Liver (tissue), 9 donors: Measurements from ENCODE around the gene GGTLC3. TPM values are rescaled to one million over a fixed set of nuclear protein-coding genes. Genes with fewer than 3 reads are reported as not detected.
"Not testable (repeated sequence)": the region's sequence is repeated elsewhere in the genome, so short reads cannot be mapped to it uniquely, and the experiment has no call there.

Source experiments
- DNase-seq: peaks from one replicate; pipeline ENCODE4 v3.0.0-alpha.2; 2017; ENCODE audit warnings: low spot score
- H3K27ac ChIP-seq, 2 donors: one replicate each; pipeline ENCODE4 v1.7.0; 2013; ENCODE audit warnings: inconsistent platforms in 2 of 2, low read length in 2 of 2, control low read depth in 1 of 2, low read depth in 1 of 2, mild to moderate bottlenecking in 1 of 2
- H3K27me3 ChIP-seq, 4 donors: one replicate each; pipeline versions ENCODE4 v1.6.1 to v1.7.0; 2013; ENCODE audit warnings: low read length in 3 of 4, inconsistent platforms in 1 of 4, mild to moderate bottlenecking in 1 of 4, moderate library complexity in 1 of 4; ENCODE audit not compliant: control insufficient read depth in 4 of 4, insufficient read depth in 4 of 4
- H3K36me3 ChIP-seq, 4 donors: one replicate each; pipeline versions ENCODE4 v1.6.1 to v1.7.0; 2013; ENCODE audit warnings: low read length in 3 of 4, mild to moderate bottlenecking in 3 of 4, low read depth in 1 of 4, moderate library complexity in 1 of 4; ENCODE audit not compliant: control insufficient read depth in 4 of 4, insufficient read depth in 3 of 4
- H3K4me1 ChIP-seq, 4 donors: one replicate each; pipeline versions ENCODE4 v1.6.1 to v1.7.0; 2013; ENCODE audit warnings: low read length in 3 of 4, mild to moderate bottlenecking in 3 of 4, moderate library complexity in 1 of 4; ENCODE audit not compliant: control insufficient read depth in 4 of 4, insufficient read depth in 4 of 4
- H3K4me3 ChIP-seq, 3 donors: one replicate each; pipeline versions ENCODE4 v1.6.1 to v1.7.0; 2013; ENCODE audit warnings: low read length in 3 of 3, control low read depth in 1 of 3, low read depth in 1 of 3, mild to moderate bottlenecking in 1 of 3
- H3K9ac ChIP-seq, 2 donors: one replicate each; pipeline ENCODE4 v1.7.0; 2013; ENCODE audit warnings: low read length in 2 of 2, mild to moderate bottlenecking in 2 of 2, moderate library complexity in 2 of 2, control low read depth in 1 of 2, low read depth in 1 of 2
- H3K9me3 ChIP-seq, 4 donors: one replicate each; pipeline versions ENCODE4 v1.6.1 to v1.7.0; 2013; ENCODE audit warnings: low read length in 3 of 4; ENCODE audit not compliant: control insufficient read depth in 4 of 4
- WGBS: extraction: QIAGEN DNeasy Blood & Tissue Kit; methylation state at CpG from one replicate; pipeline ENCODE4 v1.1.7; 2013; 5-methylcytosine and 5-hydroxymethylcytosine counted together
- polyA plus RNA-seq, 2 donors: library from polyadenylated mRNA; stranded (reverse) in 1 of 2; unstranded in 1 of 2; fragments of 200-250 nt in 1 of 2; fragments of >200 nt in 1 of 2; fragmentation: Nextera tagmentation in 1 of 2; extraction: Ambion mirVana in 1 of 2; gene quantifications; one replicate each; pipeline versions ENCODE4 v1.2.1 to v1.2.3, GENCODE V29; 2013 to 2015
- total RNA-seq, 2 donors: library from RNA; depleted of rRNA; stranded (reverse); fragments of >200 nt; gene quantifications; one replicate each; pipeline ENCODE4 v1.2.3, GENCODE V29; 2014
- donor health status: healthy.
- donor health status: healthy.
- donor health status: healthy.
- donor health status: healthy.
- donor health status: healthy.

The GGTLC3 gene
- total RNA-seq (not detected), polyA plus RNA-seq (not detected)

DNA sequence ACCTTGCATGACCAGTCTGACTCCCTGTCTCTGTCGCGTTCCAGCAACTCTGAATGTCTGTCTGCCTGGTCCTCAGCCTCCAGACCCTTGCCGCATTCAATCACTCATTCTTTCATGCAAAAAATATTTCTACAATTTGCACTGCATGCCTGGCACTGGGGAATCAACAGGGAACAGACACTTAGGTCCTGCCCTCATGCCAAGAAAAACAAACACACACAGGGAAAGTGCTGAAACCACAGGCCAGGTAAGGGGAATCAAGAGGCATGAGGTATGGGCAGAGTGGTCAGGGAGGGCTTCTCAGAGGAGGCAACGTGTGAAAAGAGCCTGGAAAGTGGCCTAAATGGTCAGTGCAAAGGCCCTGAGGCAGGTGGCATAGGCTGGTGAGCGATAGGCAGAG is at the start of gene GGTLC3:
GGTLC3 (minus strand) TSS at position 101 of the 400 bp plus-strand sequence. CDS start 264 bp downstream, outside the sequence.
- not testable (repeated sequence) for H3K9ac ChIP-seq, H3K36me3 ChIP-seq, H3K27ac ChIP-seq, H3K4me1 ChIP-seq, H3K9me3 ChIP-seq, H3K4me3 ChIP-seq, H3K27me3 ChIP-seq, DNase-seq
- no CpG with 5 or more reads among the region's 5 CpGs for WGBS

DNA sequence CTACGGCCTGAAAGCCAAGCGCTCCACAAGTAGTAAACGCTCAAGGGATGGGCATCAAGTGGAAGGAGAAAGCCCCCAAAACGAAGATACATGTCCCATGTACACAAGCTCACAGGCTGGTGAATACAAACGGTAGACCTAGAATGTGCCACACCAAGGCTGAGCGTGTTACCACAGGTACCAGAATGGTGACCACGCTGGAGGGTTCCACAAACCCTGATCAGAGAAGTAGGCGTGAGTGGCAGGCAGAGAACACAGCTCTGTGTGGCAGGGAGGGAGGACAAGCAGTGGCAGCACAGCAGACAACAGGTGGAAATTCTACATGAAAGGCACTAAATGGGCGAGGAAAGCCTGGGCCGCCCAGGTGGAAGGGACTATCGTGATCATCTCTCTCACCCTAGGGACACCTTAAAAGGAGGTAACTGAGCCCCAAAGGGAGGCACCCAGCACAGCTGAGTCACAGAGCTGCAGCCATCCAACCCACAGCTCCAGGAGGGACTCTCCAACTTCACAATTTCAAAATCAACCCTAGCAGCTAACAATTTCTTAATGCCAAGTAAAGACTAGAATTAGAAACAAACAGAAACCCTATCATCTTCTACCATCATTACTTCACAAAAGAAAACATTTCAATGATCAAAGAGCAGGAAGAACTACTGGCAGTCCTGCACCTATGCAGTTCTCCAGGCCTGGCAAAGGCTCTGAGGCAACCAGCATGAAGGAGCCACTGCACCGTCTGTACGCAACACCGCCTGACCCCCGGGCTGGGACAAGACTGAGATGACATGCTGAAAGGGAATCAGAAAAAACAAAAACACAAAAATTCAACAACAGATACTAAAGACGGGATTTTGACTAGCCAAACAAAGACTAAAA is 42.4 kb upstream of the GGTLC3 start:
- H3K4me1 ChIP-seq, H3K9ac ChIP-seq, H3K36me3 ChIP-seq, H3K27ac ChIP-seq, DNase-seq, H3K4me3 ChIP-seq, H3K9me3 ChIP-seq, H3K27me3 ChIP-seq: not testable (repeated sequence)
- WGBS, result no CpG with 5 or more reads among the region's 16 CpGs

DNA sequence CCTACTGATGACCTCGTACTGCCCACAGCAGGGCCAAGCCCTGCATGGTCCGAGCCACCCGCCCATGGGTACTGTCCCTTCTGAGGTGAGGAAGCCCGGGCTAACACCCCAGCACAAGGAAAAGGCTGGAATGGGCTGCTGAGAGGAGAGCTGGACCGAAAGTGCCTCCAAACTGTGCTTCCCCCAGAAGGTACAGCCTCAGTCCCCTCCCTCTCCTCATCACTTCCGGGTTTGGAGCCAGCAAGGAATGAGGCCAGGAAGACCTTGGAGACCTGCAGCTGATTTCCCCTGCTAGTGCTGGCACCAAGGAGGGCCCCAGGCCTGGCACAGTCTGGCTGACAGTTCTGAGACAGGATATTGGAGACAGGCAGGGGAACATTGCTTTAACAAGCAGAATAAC is 41.0 kb upstream of the GGTLC3 start:
- no CpG with 5 or more reads among the region's 6 CpGs for WGBS
- not testable (repeated sequence) for H3K4me1 ChIP-seq

DNA sequence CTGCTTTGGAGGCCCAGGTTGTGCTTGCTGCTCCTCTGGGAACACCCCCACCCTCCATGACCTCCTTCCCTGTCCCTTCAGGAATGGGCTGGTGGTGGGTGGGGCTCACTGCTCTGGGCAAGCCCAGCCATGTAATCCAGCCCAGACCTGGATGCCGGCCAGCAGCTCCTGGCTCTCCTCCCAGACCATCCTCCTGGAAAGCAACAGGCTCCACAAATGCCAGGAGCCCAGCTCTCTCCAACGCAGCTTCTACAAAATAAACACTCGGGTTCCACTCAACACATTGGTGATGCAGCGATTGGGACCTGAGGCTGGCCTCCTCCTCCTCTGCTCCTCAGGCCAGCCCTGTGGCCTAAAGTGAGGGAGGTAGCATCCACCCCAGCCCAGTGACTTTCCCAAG is 40.6 kb upstream of the GGTLC3 start:
- H3K27ac ChIP-seq, H3K36me3 ChIP-seq, H3K4me1 ChIP-seq, H3K27me3 ChIP-seq, H3K4me3 ChIP-seq, DNase-seq, H3K9ac ChIP-seq, H3K9me3 ChIP-seq: not testable (repeated sequence)
- no CpG with 5 or more reads among the region's 4 CpGs for WGBS

More for the DNA sequence above, 41.0 kb upstream of the GGTLC3 start:
- H3K27me3 ChIP-seq, H3K9ac ChIP-seq, H3K27ac ChIP-seq, H3K4me3 ChIP-seq, H3K36me3 ChIP-seq, H3K9me3 ChIP-seq, DNase-seq: not testable (repeated sequence)

DNA sequence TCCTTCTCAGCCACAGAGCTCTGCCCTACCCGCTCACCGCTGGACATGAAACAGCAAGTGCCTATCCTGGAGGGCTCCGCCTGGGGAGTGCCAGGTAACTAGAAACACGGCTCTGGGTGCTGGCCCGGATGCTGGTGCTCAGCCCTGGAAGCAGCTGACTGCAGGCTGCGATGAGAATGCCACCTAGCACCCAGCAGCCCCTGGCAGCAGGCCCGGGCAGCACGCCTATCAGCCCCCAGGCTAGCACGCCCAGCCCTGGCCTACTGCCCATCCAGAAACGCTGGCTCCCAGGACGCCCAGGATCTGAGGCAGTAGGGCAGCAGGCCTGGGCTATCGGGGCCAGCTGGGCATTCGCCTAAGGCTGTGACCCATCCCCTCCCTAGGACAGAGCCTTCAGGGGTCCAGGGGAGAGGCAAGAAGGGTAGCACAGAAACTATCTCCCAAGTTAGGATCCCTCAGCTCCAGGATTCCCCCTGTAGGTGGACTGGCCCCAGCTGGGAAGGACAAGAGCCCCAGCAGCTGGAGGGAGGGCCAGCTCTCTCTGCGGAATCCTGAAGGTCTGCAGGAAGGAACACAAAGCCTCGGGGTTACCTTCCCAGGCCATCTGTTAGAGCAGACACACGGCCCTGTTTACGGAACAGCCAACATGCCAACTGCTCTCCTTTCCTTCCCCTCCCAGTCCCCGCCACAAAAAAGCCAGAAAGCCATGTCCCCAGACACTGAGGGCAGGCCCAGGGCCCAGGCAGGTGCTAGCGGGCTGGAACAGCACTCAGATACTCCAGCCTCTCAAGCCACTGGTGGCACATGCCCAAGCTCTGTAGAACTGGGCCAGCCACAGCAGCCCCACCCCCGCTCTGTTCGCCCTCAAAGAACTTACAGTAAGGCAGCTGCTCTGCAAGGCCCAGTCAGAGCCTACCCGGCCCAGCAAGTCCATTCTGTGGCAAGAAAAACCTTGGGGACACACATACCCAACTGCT is 36.6 kb upstream of the GGTLC3 start:
- H3K36me3 ChIP-seq, H3K9ac ChIP-seq, DNase-seq, H3K9me3 ChIP-seq, H3K27ac ChIP-seq, H3K27me3 ChIP-seq, H3K4me3 ChIP-seq, H3K4me1 ChIP-seq: not testable (repeated sequence)
- WGBS, result no CpG with 5 or more reads among the region's 22 CpGs

DNA sequence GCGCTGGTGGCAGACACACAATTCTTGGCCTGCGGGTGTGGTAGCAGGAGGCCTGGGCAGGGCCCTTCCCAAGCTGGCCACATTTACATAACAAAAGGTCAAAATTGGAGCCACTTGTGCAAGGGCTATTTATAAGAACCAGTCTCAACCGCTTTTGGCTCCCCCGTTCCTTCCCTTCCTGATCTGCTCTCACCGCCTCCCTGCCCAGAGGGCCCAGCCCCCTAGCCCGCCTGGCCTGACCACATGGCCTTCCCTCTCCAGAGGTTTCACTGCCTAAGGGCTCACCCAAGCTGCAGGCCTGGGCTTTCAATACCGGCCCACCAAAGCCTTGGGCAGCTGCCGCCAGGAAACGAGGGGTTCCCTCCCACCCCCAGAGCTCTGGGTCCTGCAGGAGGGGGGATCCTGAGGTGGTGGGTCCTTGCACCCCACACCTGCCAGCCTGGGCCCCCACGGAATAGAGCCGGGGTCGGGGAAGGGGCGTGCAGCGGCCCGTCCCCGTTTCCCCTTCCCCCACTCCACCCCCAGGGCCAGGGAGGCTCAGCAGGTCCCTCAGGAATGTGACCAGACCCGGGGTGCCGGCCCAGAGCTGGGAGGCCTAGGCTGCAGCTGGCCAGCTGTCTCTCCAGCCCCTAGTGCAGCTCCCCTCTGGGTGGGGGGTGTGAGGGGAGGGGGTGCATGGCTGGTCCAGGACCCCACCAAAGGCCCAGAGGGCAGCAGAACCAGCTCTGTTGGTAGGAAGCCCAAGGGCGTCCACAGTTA is 35.1 kb upstream of the GGTLC3 start:
- 100% methylated on average over 1 of the region's 19 CpGs for WGBS
- H3K27ac ChIP-seq, H3K27me3 ChIP-seq, H3K9me3 ChIP-seq, H3K4me1 ChIP-seq, H3K9ac ChIP-seq, DNase-seq, H3K36me3 ChIP-seq, H3K4me3 ChIP-seq: not testable (repeated sequence)

DNA sequence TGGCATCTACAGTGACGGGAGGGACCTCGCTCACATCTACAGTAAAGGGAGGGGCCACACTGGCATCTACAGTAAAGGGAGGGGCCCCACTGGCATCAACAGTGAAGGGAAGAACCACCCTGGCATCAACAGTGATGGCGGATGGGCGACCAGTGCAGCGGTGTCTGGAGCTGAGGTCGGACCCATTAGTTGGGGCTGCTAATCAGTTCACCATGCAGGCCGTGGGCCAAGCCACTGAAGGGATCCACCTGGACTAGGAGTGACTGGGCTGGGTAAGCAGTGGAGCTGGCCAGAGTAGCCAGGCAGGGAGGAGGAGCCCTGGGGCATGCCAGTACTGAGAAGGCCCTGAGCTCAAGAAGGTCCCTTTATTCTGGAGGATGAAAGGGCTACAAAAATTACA is 33.1 kb upstream of the GGTLC3 start:
- 91% methylated on average over 2 of the region's 7 CpGs for WGBS

More for the DNA sequence above, 33.1 kb upstream of the GGTLC3 start:
- not testable (repeated sequence) for H3K9me3 ChIP-seq, H3K4me3 ChIP-seq, H3K9ac ChIP-seq, DNase-seq, H3K27ac ChIP-seq, H3K27me3 ChIP-seq, H3K4me1 ChIP-seq, H3K36me3 ChIP-seq
